A549 (cell line): ENCODE data around the gene BOLA3. TPM values are rescaled to one million over a fixed set of nuclear protein-coding genes. Genes with fewer than 3 reads are reported as not detected.

Experiments
- ATAC-seq, 2 experiments: fragments of 200-7000 bp in 1 of 2; fragments of >200 bp in 1 of 2; cut with Nextera tagmentation in 1 of 2; cut with Tn5 transposase in 1 of 2; 3 replicates each; pipeline versions ENCODE4 v1.8.0 to v1.9.1; 2018 to 2020; ENCODE audit warnings: mild to moderate bottlenecking in 1 of 2, moderate library complexity in 1 of 2
- CTCF ChIA-PET: fragments of 300-600 bp; sonication (Branson Sonifier 250); formaldehyde crosslinking; extraction: SDS; loops from one replicate; lab custom pipeline; 2021; ENCODE audit warnings: antibody characterized with exemption, inconsistent platforms; lab: Yijun Ruan, JAX
- POLR2A ChIA-PET: fragments of 350-600 bp; formaldehyde crosslinking; extraction: SDS; loops from one replicate; lab custom pipeline; 2021; ENCODE audit warnings: antibody characterized with exemption, inconsistent platforms; lab: Yijun Ruan, JAX
- DNase-seq, 2 experiments: peaks; one replicate each; pipeline versions ENCODE4 v3.0.0 to v3.0.0-alpha.2; 2011 to 2016; ENCODE audit warnings: low read depth in 1 of 2, low spot score in 1 of 2
- FAIRE-seq: peaks from 2 replicates; lab custom pipeline; 2011; peaks lifted over from hg19 to GRCh38; lab: Jason Lieb, UNC
- H3K27ac ChIP-seq, 2 experiments: fragments of >200 bp; sonication (Bioruptor Twin); formaldehyde crosslinking; 3 replicates each; pipeline ENCODE4 v1.5.1; 2016 to 2017
- H3K4me1 ChIP-seq: fragments of >200 bp; sonication (Bioruptor Twin); formaldehyde crosslinking; 3 replicates; pipeline ENCODE4 v1.6.1; 2016
- H3K4me2 ChIP-seq: fragments of >200 bp; sonication (Bioruptor Twin); formaldehyde crosslinking; 3 replicates; pipeline ENCODE4 v1.6.1; 2016
- H3K4me3 ChIP-seq: fragments of >200 bp; sonication (Bioruptor Twin); formaldehyde crosslinking; 3 replicates; pipeline ENCODE4 v1.5.1; 2016
- H3K9me3 ChIP-seq: fragments of >200 bp; sonication (Bioruptor Twin); formaldehyde crosslinking; 3 replicates; pipeline ENCODE4 v1.6.1; 2016
- BHLHE40 ChIP-seq: IDR thresholded peaks from 2 replicates; pipeline ENCODE4 v1.6.1; 2012; ENCODE audit warnings: low read depth, low read length, inconsistent platforms
- CBX2 ChIP-seq: fragments of 200-600 bp; sonication (generic); IDR thresholded peaks from 2 replicates; pipeline ENCODE4 v1.6.1; 2016; ENCODE audit warnings: low read depth, mild to moderate bottlenecking, borderline replicate concordance
- CEBPB ChIP-seq, 2 experiments: fragments of >200 bp in 1 of 2; sonication (Bioruptor Twin) in 1 of 2; formaldehyde crosslinking in 1 of 2; IDR thresholded peaks; 2 replicates each; pipeline ENCODE4 v1.6.1; 2012 to 2016
- CHD2 ChIP-seq: fragments of 150-350 bp; IDR thresholded peaks from 2 replicates; pipeline ENCODE4 v1.6.1; 2014; ENCODE audit warnings: low read length; ENCODE audit not compliant: partially characterized antibody
- EHMT2 ChIP-seq: fragments of 200-600 bp; sonication (generic); IDR thresholded peaks from 2 replicates; pipeline ENCODE4 v1.6.1; 2016; ENCODE audit warnings: antibody characterized with exemption, low read depth, mild to moderate bottlenecking, moderate library complexity
- ESRRA ChIP-seq: fragments of 150-350 bp; IDR thresholded peaks from 2 replicates; pipeline ENCODE4 v1.6.1; 2014; ENCODE audit warnings: mild to moderate bottlenecking, low read length, borderline replicate concordance
- FOSB ChIP-seq: fragments of 250-450 bp; sonication (Bioruptor Pico); IDR thresholded peaks from 2 replicates; pipeline ENCODE4 v1.5.0; 2020; ENCODE audit warnings: mild to moderate bottlenecking, moderate library complexity
- HOXA7 ChIP-seq: fragments of 250-450 bp; sonication (Bioruptor Pico); IDR thresholded peaks from 2 replicates; pipeline ENCODE4 v1.5.0; 2020; ENCODE audit warnings: mild to moderate bottlenecking, moderate library complexity
- JUN ChIP-seq, 2 experiments: fragments of >200 bp; sonication (Bioruptor Twin); formaldehyde crosslinking; IDR thresholded peaks; 2 replicates in 1 of 2; 3 replicates in 1 of 2; pipeline ENCODE4 v1.6.1; 2016 to 2017
- MYC ChIP-seq: IDR thresholded peaks from 2 replicates; pipeline ENCODE4 v1.6.1; 2012; ENCODE audit warnings: mild to moderate bottlenecking, inconsistent platforms, low read length, improper control_type of control experiment, borderline replicate concordance
- NR3C1 ChIP-seq: fragments of >200 bp; sonication (Bioruptor Twin); formaldehyde crosslinking; IDR thresholded peaks from 3 replicates; pipeline ENCODE4 v1.6.1; 2017
- PHF8 ChIP-seq: fragments of 200-600 bp; sonication (generic); IDR thresholded peaks from 2 replicates; pipeline ENCODE4 v1.6.1; 2016; ENCODE audit warnings: low read depth, mild to moderate bottlenecking, antibody characterized with exemption, moderate library complexity, borderline replicate concordance
- RCOR1 ChIP-seq: fragments of 150-350 bp; IDR thresholded peaks from 2 replicates; pipeline ENCODE4 v1.6.1; 2014; ENCODE audit warnings: antibody characterized with exemption, low read length, low read depth
- RNF2 ChIP-seq: fragments of 200-600 bp; sonication (generic); IDR thresholded peaks from 2 replicates; pipeline ENCODE4 v1.6.1; 2016; ENCODE audit warnings: low read depth, mild to moderate bottlenecking, antibody characterized with exemption, moderate library complexity, borderline replicate concordance
- SMC3 ChIP-seq: fragments of >200 bp; sonication (Bioruptor Twin); formaldehyde crosslinking; IDR thresholded peaks from 3 replicates; pipeline ENCODE4 v1.6.1; 2018; ENCODE audit warnings: inconsistent platforms
- SREBF2 ChIP-seq: fragments of 450-650 bp; IDR thresholded peaks from 2 replicates; pipeline ENCODE4 v1.6.1; 2014; ENCODE audit warnings: mild to moderate bottlenecking, moderate library complexity
- ZC3H11A ChIP-seq: fragments of 450-650 bp; IDR thresholded peaks from 2 replicates; pipeline ENCODE4 v1.6.1; 2014; ENCODE audit warnings: antibody characterized with exemption, mild to moderate bottlenecking
- ZFP36 ChIP-seq: fragments of 450-650 bp; IDR thresholded peaks from 2 replicates; pipeline ENCODE4 v1.6.1; 2014; ENCODE audit warnings: borderline replicate concordance; ENCODE audit not compliant: partially characterized antibody
- WGBS: methylation state at CpG from one replicate; pipeline ENCODE4 v1.1.6; 2017; ENCODE audit errors: missing lambda C conversion rate; 5-methylcytosine and 5-hydroxymethylcytosine counted together
- polyA plus RNA-seq, 4 experiments: library from polyadenylated mRNA; depleted of rRNA in 3 of 4; stranded (reverse); fragments of >200 nt; fragmentation: RNase III in 1 of 4; extraction: RNeasy Plus Mini Kit Qiagen cat#74134 plus additional on column Dnase treatment in 1 of 4; gene quantifications; 2 replicates in 3 of 4; 3 replicates in 1 of 4; pipeline ENCODE4 v1.2.3, GENCODE V29; 2011 to 2017
- TF ChIP-seq, protein P1 (sequence below): fragments of 200-600 bp; sonication (generic); IDR thresholded peaks from 2 replicates; pipeline ENCODE4 v1.6.1; 2016; ENCODE audit warnings: antibody characterized with exemption, mild to moderate bottlenecking, moderate library complexity
- TF ChIP-seq, protein P2 (sequence below): fragments of 250-450 bp; sonication (Bioruptor Pico); IDR thresholded peaks from 2 replicates; pipeline ENCODE4 v1.5.0; 2020; ENCODE audit warnings: low read depth, mild to moderate bottlenecking, moderate library complexity
- TF ChIP-seq, protein P3 (sequence below): fragments of 450-650 bp; IDR thresholded peaks from 2 replicates; pipeline ENCODE4 v1.6.1; 2014; ENCODE audit warnings: antibody characterized with exemption
- TF ChIP-seq, protein P4 (sequence below): fragments of 150-350 bp; IDR thresholded peaks from 2 replicates; pipeline ENCODE4 v1.6.1; 2014; ENCODE audit warnings: low read depth, mild to moderate bottlenecking, low read length
- TF ChIP-seq, protein P5 (sequence below): fragments of 250-450 bp; sonication (Bioruptor Pico); IDR thresholded peaks from 2 replicates; pipeline ENCODE4 v1.5.0; 2021; ENCODE audit warnings: mild to moderate bottlenecking, moderate library complexity, borderline replicate concordance

The BOLA3 gene
- polyA plus RNA-seq, 2 of the 4 experiments (the other 2 are of a cell fraction), result 136 to 139 TPM

DNA sequence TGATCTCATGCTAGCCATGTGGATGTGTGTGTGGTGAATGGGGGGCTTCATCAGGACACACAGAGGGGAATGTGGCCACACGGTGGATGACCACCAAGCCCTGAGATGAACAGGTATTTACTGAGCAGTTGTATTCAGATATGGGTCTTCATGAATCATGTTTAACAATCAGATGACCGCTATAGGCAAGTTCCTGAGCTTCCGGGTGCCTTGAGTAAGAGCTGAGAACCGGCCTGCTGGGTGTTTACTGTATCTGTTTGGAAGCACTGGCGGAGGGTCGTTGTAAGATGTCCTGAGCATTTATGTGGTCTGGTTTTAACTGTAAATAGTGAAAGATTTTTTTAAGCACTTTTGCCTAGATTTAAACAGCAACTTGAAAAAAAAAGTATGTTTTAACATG, 43.9 kb downstream of the BOLA3 start (continued):
- TF ChIP-seq, protein P1, sequence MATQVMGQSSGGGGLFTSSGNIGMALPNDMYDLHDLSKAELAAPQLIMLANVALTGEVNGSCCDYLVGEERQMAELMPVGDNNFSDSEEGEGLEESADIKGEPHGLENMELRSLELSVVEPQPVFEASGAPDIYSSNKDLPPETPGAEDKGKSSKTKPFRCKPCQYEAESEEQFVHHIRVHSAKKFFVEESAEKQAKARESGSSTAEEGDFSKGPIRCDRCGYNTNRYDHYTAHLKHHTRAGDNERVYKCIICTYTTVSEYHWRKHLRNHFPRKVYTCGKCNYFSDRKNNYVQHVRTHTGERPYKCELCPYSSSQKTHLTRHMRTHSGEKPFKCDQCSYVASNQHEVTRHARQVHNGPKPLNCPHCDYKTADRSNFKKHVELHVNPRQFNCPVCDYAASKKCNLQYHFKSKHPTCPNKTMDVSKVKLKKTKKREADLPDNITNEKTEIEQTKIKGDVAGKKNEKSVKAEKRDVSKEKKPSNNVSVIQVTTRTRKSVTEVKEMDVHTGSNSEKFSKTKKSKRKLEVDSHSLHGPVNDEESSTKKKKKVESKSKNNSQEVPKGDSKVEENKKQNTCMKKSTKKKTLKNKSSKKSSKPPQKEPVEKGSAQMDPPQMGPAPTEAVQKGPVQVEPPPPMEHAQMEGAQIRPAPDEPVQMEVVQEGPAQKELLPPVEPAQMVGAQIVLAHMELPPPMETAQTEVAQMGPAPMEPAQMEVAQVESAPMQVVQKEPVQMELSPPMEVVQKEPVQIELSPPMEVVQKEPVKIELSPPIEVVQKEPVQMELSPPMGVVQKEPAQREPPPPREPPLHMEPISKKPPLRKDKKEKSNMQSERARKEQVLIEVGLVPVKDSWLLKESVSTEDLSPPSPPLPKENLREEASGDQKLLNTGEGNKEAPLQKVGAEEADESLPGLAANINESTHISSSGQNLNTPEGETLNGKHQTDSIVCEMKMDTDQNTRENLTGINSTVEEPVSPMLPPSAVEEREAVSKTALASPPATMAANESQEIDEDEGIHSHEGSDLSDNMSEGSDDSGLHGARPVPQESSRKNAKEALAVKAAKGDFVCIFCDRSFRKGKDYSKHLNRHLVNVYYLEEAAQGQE, result no peak
- TF ChIP-seq SMC3, result no peak
- no peak for TF ChIP-seq ZFP36
- TF ChIP-seq PHF8, result no peak

DNA sequence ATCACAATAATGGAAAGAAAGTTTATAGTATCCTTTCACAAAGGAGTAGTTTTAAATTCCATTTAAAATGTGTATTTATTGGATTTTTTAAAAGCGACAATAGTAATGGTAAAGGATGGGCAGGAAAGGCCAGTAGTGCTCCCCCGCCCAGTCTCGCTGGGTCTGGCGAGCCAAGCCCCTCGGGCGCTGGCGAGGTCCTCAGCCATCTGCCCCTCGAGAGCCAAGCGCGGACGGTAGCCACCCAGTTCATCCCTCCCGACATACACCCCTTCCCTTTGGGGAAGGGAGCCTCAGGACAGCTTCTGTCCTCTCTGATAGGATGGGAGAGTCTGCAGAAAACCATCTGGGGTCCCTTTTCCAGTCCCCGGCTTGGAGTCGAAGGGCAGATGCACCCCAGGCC, 45.2 kb downstream of the BOLA3 start:
- Histone ChIP-seq H3K4me2 (no peak overlapping the region), H3K27ac (no peak overlapping the region), H3K9me3 (no peaks in the 10 kb centered on the region), H3K4me3 (no peak overlapping the region), H3K4me1 (no peaks in the 10 kb centered on the region)
- FAIRE-seq (no peak), ATAC-seq (no peak), DNase-seq (no peak)
- POLR2A ChIA-PET, result no interaction called here
- TF ChIP-seq CBX2 (no peak), EHMT2 (no peak), RNF2 (no peak), CHD2 (no peak), NR3C1 (no peak), RCOR1 (no peak), HOXA7 (CRISPR knock-in tag) (no peak), MYC (no peak), BHLHE40 (no peak), ESRRA (no peak), JUN (IDR thresholded peaks at IDR 0.05) (no peak), SREBF2 (no peak), FOSB (no peak), ZC3H11A (no peak), CEBPB (IDR thresholded peaks at IDR 0.05) (no peak)
- TF ChIP-seq, protein P2, sequence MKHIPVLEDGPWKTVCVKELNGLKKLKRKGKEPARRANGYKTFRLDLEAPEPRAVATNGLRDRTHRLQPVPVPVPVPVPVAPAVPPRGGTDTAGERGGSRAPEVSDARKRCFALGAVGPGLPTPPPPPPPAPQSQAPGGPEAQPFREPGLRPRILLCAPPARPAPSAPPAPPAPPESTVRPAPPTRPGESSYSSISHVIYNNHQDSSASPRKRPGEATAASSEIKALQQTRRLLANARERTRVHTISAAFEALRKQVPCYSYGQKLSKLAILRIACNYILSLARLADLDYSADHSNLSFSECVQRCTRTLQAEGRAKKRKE (CRISPR knock-in tag), result no peak
- TF ChIP-seq, protein P3, sequence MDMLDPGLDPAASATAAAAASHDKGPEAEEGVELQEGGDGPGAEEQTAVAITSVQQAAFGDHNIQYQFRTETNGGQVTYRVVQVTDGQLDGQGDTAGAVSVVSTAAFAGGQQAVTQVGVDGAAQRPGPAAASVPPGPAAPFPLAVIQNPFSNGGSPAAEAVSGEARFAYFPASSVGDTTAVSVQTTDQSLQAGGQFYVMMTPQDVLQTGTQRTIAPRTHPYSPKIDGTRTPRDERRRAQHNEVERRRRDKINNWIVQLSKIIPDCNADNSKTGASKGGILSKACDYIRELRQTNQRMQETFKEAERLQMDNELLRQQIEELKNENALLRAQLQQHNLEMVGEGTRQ, result no peak
- TF ChIP-seq, protein P4, sequence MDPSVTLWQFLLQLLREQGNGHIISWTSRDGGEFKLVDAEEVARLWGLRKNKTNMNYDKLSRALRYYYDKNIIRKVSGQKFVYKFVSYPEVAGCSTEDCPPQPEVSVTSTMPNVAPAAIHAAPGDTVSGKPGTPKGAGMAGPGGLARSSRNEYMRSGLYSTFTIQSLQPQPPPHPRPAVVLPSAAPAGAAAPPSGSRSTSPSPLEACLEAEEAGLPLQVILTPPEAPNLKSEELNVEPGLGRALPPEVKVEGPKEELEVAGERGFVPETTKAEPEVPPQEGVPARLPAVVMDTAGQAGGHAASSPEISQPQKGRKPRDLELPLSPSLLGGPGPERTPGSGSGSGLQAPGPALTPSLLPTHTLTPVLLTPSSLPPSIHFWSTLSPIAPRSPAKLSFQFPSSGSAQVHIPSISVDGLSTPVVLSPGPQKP, result no peak
- TF ChIP-seq, protein P1, result no peak
- TF ChIP-seq, protein P5, sequence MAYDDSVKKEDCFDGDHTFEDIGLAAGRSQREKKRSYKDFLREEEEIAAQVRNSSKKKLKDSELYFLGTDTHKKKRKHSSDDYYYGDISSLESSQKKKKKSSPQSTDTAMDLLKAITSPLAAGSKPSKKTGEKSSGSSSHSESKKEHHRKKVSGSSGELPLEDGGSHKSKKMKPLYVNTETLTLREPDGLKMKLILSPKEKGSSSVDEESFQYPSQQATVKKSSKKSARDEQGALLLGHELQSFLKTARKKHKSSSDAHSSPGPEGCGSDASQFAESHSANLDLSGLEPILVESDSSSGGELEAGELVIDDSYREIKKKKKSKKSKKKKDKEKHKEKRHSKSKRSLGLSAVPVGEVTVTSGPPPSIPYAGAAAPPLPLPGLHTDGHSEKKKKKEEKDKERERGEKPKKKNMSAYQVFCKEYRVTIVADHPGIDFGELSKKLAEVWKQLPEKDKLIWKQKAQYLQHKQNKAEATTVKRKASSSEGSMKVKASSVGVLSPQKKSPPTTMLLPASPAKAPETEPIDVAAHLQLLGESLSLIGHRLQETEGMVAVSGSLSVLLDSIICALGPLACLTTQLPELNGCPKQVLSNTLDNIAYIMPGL (CRISPR knock-in tag), result no peak
- 94% methylated on average over 14 of the region's 14 CpGs for WGBS
- CTCF ChIA-PET, result interaction anchor here (0.6 to 1.8 kb wide), 2 partner anchors 10 to 11 kb away, joined by 3 to 6 read pairs; no protein-coding TSS in a partner anchor
